Brain microvascular endothelial cell (primary cell): ENCODE results near the gene LCORL.
"Not testable (repeated sequence)": the region's sequence is repeated elsewhere in the genome, so short reads cannot be mapped to it uniquely, and the experiment has no call there.

ENCODE experiments used
- DNase-seq: peaks from one replicate; pipeline ENCODE4 v3.0.0-alpha.2; 2020
- H3K27ac ChIP-seq: fragments of 250-450 bp; sonication (Bioruptor Pico); 2 replicates; pipeline ENCODE4 v1.5.1; 2020; ENCODE audit warnings: mild to moderate bottlenecking, moderate library complexity
- H3K27me3 ChIP-seq: fragments of 250-450 bp; sonication (Bioruptor Pico); replicated peaks from 2 replicates; pipeline ENCODE4 v1.5.1; 2020; ENCODE audit warnings: mild to moderate bottlenecking
- H3K36me3 ChIP-seq: fragments of 250-450 bp; sonication (Bioruptor Pico); replicated peaks from 2 replicates; pipeline ENCODE4 v1.5.1; 2020; ENCODE audit warnings: mild to moderate bottlenecking
- H3K4me3 ChIP-seq: 2 replicates; pipeline ENCODE4 v1.5.1; 2011; ENCODE audit warnings: low read depth, mild to moderate bottlenecking, control low read depth, low read length, moderate library complexity
- in situ Hi-C: cut with HindIII; loops from 2 replicates; pipeline ENCODE4 v1.10.0; 2017; ENCODE audit warnings: low sequenced_read_pairs, low pct_ligation_motif_present
- TF ChIP-seq, protein P1 (sequence below): IDR thresholded peaks from 2 replicates; pipeline ENCODE4 v1.5.1; 2011; ENCODE audit warnings: low read depth, mild to moderate bottlenecking, moderate library complexity, low read length, control low read depth, inconsistent platforms; ENCODE audit errors: missing control alignments

The LCORL gene

GRCh38 chr4:17866810-17867209, 154.7 kb downstream of the LCORL start:
- no peak for DNase-seq
- H3K27me3 ChIP-seq = no peaks in the 10 kb centered on the region
- H3K4me3 ChIP-seq = no peak overlapping the region
- TF ChIP-seq, protein P1, sequence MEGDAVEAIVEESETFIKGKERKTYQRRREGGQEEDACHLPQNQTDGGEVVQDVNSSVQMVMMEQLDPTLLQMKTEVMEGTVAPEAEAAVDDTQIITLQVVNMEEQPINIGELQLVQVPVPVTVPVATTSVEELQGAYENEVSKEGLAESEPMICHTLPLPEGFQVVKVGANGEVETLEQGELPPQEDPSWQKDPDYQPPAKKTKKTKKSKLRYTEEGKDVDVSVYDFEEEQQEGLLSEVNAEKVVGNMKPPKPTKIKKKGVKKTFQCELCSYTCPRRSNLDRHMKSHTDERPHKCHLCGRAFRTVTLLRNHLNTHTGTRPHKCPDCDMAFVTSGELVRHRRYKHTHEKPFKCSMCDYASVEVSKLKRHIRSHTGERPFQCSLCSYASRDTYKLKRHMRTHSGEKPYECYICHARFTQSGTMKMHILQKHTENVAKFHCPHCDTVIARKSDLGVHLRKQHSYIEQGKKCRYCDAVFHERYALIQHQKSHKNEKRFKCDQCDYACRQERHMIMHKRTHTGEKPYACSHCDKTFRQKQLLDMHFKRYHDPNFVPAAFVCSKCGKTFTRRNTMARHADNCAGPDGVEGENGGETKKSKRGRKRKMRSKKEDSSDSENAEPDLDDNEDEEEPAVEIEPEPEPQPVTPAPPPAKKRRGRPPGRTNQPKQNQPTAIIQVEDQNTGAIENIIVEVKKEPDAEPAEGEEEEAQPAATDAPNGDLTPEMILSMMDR = no peak
- no peak overlapping the region for H3K27ac ChIP-seq
- in situ Hi-C loops = no loop called here
- H3K36me3 ChIP-seq = no peaks in the 10 kb centered on the region

GRCh38 chr4:17865866-17866363, 155.6 kb downstream of the LCORL start:
- no peak overlapping the region for H3K27ac ChIP-seq
- H3K4me3 ChIP-seq = no peak overlapping the region
- TF ChIP-seq, protein P1 = no peak
- DNase-seq = no peak
- no peaks in the 10 kb centered on the region for H3K27me3 ChIP-seq
- in situ Hi-C loops = no loop called here
- H3K36me3 ChIP-seq = no peaks in the 10 kb centered on the region

DNA sequence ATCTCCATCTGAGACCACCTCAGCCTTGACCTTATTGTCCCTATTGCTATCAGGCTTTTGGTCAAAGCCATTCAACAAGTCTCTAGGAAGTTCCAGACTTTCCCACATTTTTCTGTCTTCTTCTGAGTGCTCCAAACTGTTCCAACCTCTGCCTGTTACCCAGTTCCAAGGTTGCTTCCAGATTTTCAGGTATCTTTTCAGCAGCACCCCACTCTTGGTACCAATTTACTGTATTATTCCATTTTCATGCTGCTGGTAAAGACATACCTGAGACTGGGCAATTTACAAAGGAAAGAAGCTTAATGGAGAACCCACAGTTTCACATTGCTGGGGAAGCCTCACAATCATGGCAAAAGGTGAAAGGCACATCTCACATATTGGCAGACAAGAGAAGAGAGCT, 159.6 kb downstream of the LCORL start:
- H3K27ac ChIP-seq, in situ Hi-C loops, H3K36me3 ChIP-seq, H3K4me3 ChIP-seq, H3K27me3 ChIP-seq, DNase-seq: not testable (repeated sequence)

- no peak overlapping the region for H3K27ac ChIP-seq
- H3K4me3 ChIP-seq = no peak overlapping the region
- no peaks in the 10 kb centered on the region for H3K36me3 ChIP-seq
- TF ChIP-seq, protein P1 = no peak
- H3K27me3 ChIP-seq = no peaks in the 10 kb centered on the region
- in situ Hi-C loops = no loop called here
- DNase-seq = no peak
These were observed 161.7 kb downstream of the LCORL start for GRCh38 chr4:17859793-17860406.

- Histone ChIP-seq H3K27me3 (no peaks in the 10 kb centered on the region), H3K36me3 (no peaks in the 10 kb centered on the region), H3K27ac (no peak overlapping the region), H3K4me3 (no peak overlapping the region)
- in situ Hi-C loops = no loop called here
- TF ChIP-seq, protein P1 = no peak
- DNase-seq = no peak
These were observed 167.5 kb downstream of the LCORL start for GRCh38 chr4:17854036-17854435.

- no peak overlapping the region for H3K27ac ChIP-seq
- H3K36me3 ChIP-seq = no peaks in the 10 kb centered on the region
- DNase-seq = no peak
- no peak overlapping the region for H3K4me3 ChIP-seq
- in situ Hi-C loops = no loop called here
- H3K27me3 ChIP-seq = no peaks in the 10 kb centered on the region
- TF ChIP-seq, protein P1 = no peak
These were observed 169.6 kb downstream of the LCORL start for GRCh38 chr4:17851959-17852358.

DNA sequence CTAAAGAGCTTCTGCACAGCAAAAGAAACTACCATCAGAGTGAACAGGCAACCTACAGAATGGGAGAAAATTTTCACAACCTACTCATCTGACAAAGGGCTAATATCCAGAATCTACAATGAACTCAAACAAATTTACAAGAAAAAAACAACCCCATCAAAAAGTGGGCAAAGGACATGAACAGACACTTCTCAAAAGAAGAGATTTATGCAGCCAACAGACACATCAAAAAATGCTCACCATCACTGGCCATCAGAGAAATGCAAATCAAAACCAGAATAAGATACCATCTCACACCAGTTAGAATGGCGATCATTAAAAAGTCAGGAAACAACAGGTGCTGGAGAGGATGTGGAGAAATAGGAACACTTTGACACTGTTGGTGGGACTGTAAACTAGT, 171.3 kb downstream of the LCORL start:
- H3K36me3 ChIP-seq, H3K27ac ChIP-seq, in situ Hi-C loops, H3K4me3 ChIP-seq, DNase-seq, H3K27me3 ChIP-seq: not testable (repeated sequence)
